NCI-H510A treated with DMSO at 0.1 percent for 48 hours (cell line): ENCODE results near the gene ISOC2.
"Not testable (repeated sequence)": the region's sequence is repeated elsewhere in the genome, so short reads cannot be mapped to it uniquely, and the experiment has no call there.

Experiments used
- DNase-seq: peaks from one replicate; lab custom pipeline; 2025; lab: John Stamatoyannopoulos, UW

ISOC2 gene

GRCh38 chr19:55440411-55441105 is 20.9 kb downstream of the ISOC2 start:
- no peak for DNase-seq

- DNase-seq: no peak
These were observed 22.4 kb downstream of the ISOC2 start for GRCh38 chr19:55439052-55439451.

- peak; percentile 43 for DNase-seq
These were observed 24.0 kb downstream of the ISOC2 start for GRCh38 chr19:55437410-55437809.

GRCh38 chr19:55436847-55437246 is 24.6 kb downstream of the ISOC2 start:
- no peak for DNase-seq

GRCh38 chr19:55435020-55435419 is 26.4 kb downstream of the ISOC2 start:
- DNase-seq: no peak

GRCh38 chr19:55434356-55434919 is 27.0 kb downstream of the ISOC2 start:
- DNase-seq: no peak

- no peak for DNase-seq
These were observed 28.1 kb downstream of the ISOC2 start for GRCh38 chr19:55433292-55433691.

GRCh38 chr19:55432241-55432959 is 29.0 kb downstream of the ISOC2 start:
- no peak for DNase-seq

- no peak for DNase-seq
These were observed 30.3 kb downstream of the ISOC2 start for GRCh38 chr19:55431183-55431582.

- DNase-seq: no peak
These were observed 35.4 kb downstream of the ISOC2 start for GRCh38 chr19:55426042-55426441.

GRCh38 chr19:55424518-55424917 is 36.9 kb downstream of the ISOC2 start:
- no peak for DNase-seq

- no peak for DNase-seq
These were observed 38.0 kb downstream of the ISOC2 start for GRCh38 chr19:55423225-55424005.

- DNase-seq: not testable (repeated sequence)
These were observed 40.2 kb downstream of the ISOC2 start for GRCh38 chr19:55421281-55421680.

- no peak for DNase-seq
These were observed 41.7 kb downstream of the ISOC2 start for GRCh38 chr19:55419624-55420236.

GRCh38 chr19:55419103-55419502 is 42.3 kb downstream of the ISOC2 start:
- DNase-seq: no peak

GRCh38 chr19:55418185-55418584 is 43.3 kb downstream of the ISOC2 start:
- DNase-seq: peak; percentile 44

GRCh38 chr19:55410168-55410567 is 51.3 kb downstream of the ISOC2 start:
- no peak for DNase-seq

- DNase-seq: not testable (repeated sequence)
These were observed 52.3 kb downstream of the ISOC2 start for GRCh38 chr19:55409179-55409578.

GRCh38 chr19:55408533-55408872 is 52.9 kb downstream of the ISOC2 start:
- no peak for DNase-seq

- DNase-seq: peak; percentile 98
These were observed 53.5 kb downstream of the ISOC2 start for GRCh38 chr19:55407800-55408532.

- not testable (repeated sequence) for DNase-seq
These were observed 54.0 kb downstream of the ISOC2 start, which contains the start of gene UBE2S for GRCh38 chr19:55407550-55407799. Gene UBE2S (minus strand): TSS chr19:55407788. CDS start chr19:55407589, 199 bp downstream.
